ENCODE measurements around the gene NEDD4. TPM values are rescaled to one million over a fixed set of nuclear protein-coding genes. Genes with fewer than 3 reads are reported as not detected.

The NEDD4 gene
- total and polyA plus RNA-seq, 2 of the 4 experiments (the other 2 are of a cell fraction): 27.4 to 80.7 TPM

GRCh38 chr15:55860468-55860867, 132.9 kb downstream of the NEDD4 start:
- BruUV-seq (replicated peaks): no TSS peak
- Histone ChIP-seq H2AK5ac (ENCODE audit: low read depth, low read length) (no peak overlapping the region), H4K5ac (ENCODE audit: low read depth, low read length) (no peak overlapping the region), H2BK5ac (ENCODE audit: low read depth, low read length, poor library complexity, severe bottlenecking) (no peak overlapping the region), H3K36me3 (ENCODE audit: control insufficient read depth, insufficient read depth, low read length) (peaks cover 17% of the 10 kb centered on the region), H4K8ac (ENCODE audit: low read depth in 2 of 2, low read length in 2 of 2) (no peak overlapping the region), H2AK9ac (replicated peaks; ENCODE audit: low read depth, low read length, poor library complexity) (no peak overlapping the region), H3K4me1 (ENCODE audit: control insufficient read depth, insufficient read depth, low read length) (peaks cover 8% of the 10 kb centered on the region), H3K79me1 (ENCODE audit: low read depth in 1 of 2, low read length in 2 of 2) (peaks cover 10 to 31% of the 10 kb centered on the region in 2 experiments; a peak in 3 of 4 replicates), H4K20me1 (ENCODE audit: insufficient read depth, low read length) (peaks cover 7% of the 10 kb centered on the region; the same call in 1 of the 2 replicates), H2BK120ac (ENCODE audit: low read depth, low read length) (no peak overlapping the region), H3K4ac (ENCODE audit: low read depth, low read length) (no peak overlapping the region), H3K4me3 (ENCODE audit: insufficient read depth, low read depth, low read length) (no peak overlapping the region), H3K23ac (ENCODE audit: low read depth, low read length) (no peak overlapping the region), H3K56ac (ENCODE audit: extremely low read depth, insufficient read depth, low read length) (no peak overlapping the region), H3K14ac (replicated peaks; ENCODE audit: low read depth, low read length) (no peak overlapping the region), H3K27ac (ENCODE audit: insufficient read depth, low read length) (no peak overlapping the region), H3K27me3 (ENCODE audit: control insufficient read depth, insufficient read depth, low read length) (no peaks in the 10 kb centered on the region), H3K18ac (ENCODE audit: low read depth, low read length) (no peak overlapping the region), H3K9me3 (ENCODE audit: control insufficient read depth, insufficient read depth, low read length) (no peaks in the 10 kb centered on the region), H3K9me1 (ENCODE audit: insufficient read depth, low read length) (peaks cover 9% of the 10 kb centered on the region), H2BK20ac (ENCODE audit: low read depth, low read length) (no peak overlapping the region), H2BK15ac (ENCODE audit: low read depth, low read length) (no peak overlapping the region), H3K9ac (ENCODE audit: low read depth, low read length) (no peak overlapping the region), H2AFZ (replicated peaks; ENCODE audit: low read length, poor library complexity) (no peak overlapping the region), H4K91ac (ENCODE audit: insufficient read depth, low read depth, low read length) (no peak overlapping the region), H3K4me2 (ENCODE audit: low read depth, low read length) (no peak overlapping the region)
- intact Hi-C loops (cut with micrococcal nuclease) (no loop called here), dilution Hi-C loops (cut with HindIII; ENCODE audit: low sequenced_read_pairs, unreplicated experiment) (no loop called here), in situ Hi-C loops (cut with MboI; ENCODE audit: low sequenced_read_pairs) (no loop called here)
- ATAC-seq (ENCODE audit: low read depth) (no peak), DNase-seq (no peak)
- CTCF ChIA-PET: no interaction called here
- WGBS, 2 experiments (ENCODE audit: extremely low coverage in 2 of 2, insufficient read length in 1 of 2): no CpG with 5 or more reads among the region's 6 CpGs
- no peak for TF ChIP-seq CEBPB (IDR thresholded peaks at IDR 0.05; ENCODE audit: low read depth, low read length)
- TF ChIP-seq POLR2A (IDR thresholded peaks at IDR 0.05; ENCODE audit: low read depth, low read length): no peak
- no peak for TF ChIP-seq RFX5 (IDR thresholded peaks at IDR 0.05; ENCODE audit: low read depth, low read length)
- TF ChIP-seq NFE2L2 (IDR thresholded peaks at IDR 0.05; ENCODE audit: low read depth, low read length): no peak
- TF ChIP-seq MXI1 (IDR thresholded peaks at IDR 0.05; ENCODE audit: borderline replicate concordance, low read depth, low read length): no peak
- TF ChIP-seq, protein P1, sequence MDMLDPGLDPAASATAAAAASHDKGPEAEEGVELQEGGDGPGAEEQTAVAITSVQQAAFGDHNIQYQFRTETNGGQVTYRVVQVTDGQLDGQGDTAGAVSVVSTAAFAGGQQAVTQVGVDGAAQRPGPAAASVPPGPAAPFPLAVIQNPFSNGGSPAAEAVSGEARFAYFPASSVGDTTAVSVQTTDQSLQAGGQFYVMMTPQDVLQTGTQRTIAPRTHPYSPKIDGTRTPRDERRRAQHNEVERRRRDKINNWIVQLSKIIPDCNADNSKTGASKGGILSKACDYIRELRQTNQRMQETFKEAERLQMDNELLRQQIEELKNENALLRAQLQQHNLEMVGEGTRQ (IDR thresholded peaks at IDR 0.05; ENCODE audit: low read depth, low read length): no peak
- no peak for TF ChIP-seq RAD21 (IDR thresholded peaks at IDR 0.05; ENCODE audit: low read length)
- TF ChIP-seq FOS (IDR thresholded peaks at IDR 0.05; ENCODE audit: low read depth, low read length): no peak
- TF ChIP-seq CHD1 (IDR thresholded peaks at IDR 0.05; ENCODE audit: low read depth, low read length): no peak
- TF ChIP-seq ELK1 (IDR thresholded peaks at IDR 0.05; ENCODE audit: borderline replicate concordance, low read depth, low read length): no peak
- TF ChIP-seq RCOR1 (IDR thresholded peaks at IDR 0.05; ENCODE audit: insufficient replicate concordance, low read length): no peak
- TF ChIP-seq MAFK (IDR thresholded peaks at IDR 0.05; ENCODE audit: low read depth, low read length): no peak
- TF ChIP-seq BHLHE40 (IDR thresholded peaks at IDR 0.05; ENCODE audit: low read depth, low read length): no peak
- no peak for TF ChIP-seq SMC3 (IDR thresholded peaks at IDR 0.05; ENCODE audit: low read depth, low read length)
- TF ChIP-seq CTCF (conservative IDR thresholded peaks at IDR 0.05; ENCODE audit: low read depth, low read length): no peak
- TF ChIP-seq MAZ (IDR thresholded peaks at IDR 0.05; ENCODE audit: borderline replicate concordance, low read depth, low read length): no peak
- POLR2A ChIA-PET (ENCODE audit: unreplicated experiment): no interaction called here

All from IMR-90 (cell line).